GM10266 (cell line): Measurements from ENCODE around the gene RECQL5.

ENCODE experiments used
- DNase-seq: peaks from one replicate; pipeline ENCODE4 v3.0.0; 2012; ENCODE audit errors: extremely low spot score
- CTCF ChIP-seq: IDR thresholded peaks from 2 replicates; pipeline ENCODE4 v1.5.1; 2012; ENCODE audit warnings: mild to moderate bottlenecking, low read depth; ENCODE audit not compliant: control insufficient read depth, insufficient read depth; ENCODE audit errors: missing control alignments

Gene RECQL5

GRCh38 chr17:75676461-75676860 is 9.5 kb upstream of the RECQL5 start:
- no peak for DNase-seq

GRCh38 chr17:75673487-75673886 is 6.5 kb upstream of the RECQL5 start:
- no peak for TF ChIP-seq CTCF
- DNase-seq: no peak

More at GRCh38 chr17:75676461-75676860, 9.5 kb upstream of the RECQL5 start:
- TF ChIP-seq CTCF: no peak

GRCh38 chr17:75672011-75672410 is 5.1 kb upstream of the RECQL5 start:
- DNase-seq: no peak
- no peak for TF ChIP-seq CTCF

GRCh38 chr17:75670868-75671267 is 3.9 kb upstream of the RECQL5 start:
- TF ChIP-seq CTCF: no peak
- no peak for DNase-seq

GRCh38 chr17:75668489-75668888 is 1.5 kb upstream of the RECQL5 start:
- TF ChIP-seq CTCF: no peak
- no peak for DNase-seq

GRCh38 chr17:75667825-75668224 is 871 bp upstream of the RECQL5 start:
- DNase-seq: no peak
- TF ChIP-seq CTCF: no peak

GRCh38 chr17:75665981-75666380 is 973 bp downstream of the RECQL5 start:
- DNase-seq: no peak
- TF ChIP-seq CTCF: no peak
